ENCODE results near the gene ZNF536.

DNA sequence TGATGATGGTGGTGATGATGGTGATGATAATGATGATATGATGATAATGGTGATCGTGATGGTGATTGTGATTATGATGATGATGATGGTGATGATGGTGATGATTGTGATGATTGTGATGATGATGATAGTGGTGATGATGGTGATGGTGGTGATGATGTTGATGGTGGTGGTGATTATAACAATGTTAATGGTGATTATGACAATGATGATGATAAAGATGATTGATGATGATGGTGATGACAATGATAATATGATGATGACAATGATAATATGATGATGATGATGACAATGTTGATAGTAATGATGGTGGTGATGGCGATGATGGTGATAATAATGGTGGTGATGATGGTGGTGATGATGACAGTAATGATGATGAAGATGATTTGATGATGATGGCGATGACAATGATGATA lies 34.1 kb upstream of the ZNF536 start:
- TF ChIP-seq, protein P1, sequence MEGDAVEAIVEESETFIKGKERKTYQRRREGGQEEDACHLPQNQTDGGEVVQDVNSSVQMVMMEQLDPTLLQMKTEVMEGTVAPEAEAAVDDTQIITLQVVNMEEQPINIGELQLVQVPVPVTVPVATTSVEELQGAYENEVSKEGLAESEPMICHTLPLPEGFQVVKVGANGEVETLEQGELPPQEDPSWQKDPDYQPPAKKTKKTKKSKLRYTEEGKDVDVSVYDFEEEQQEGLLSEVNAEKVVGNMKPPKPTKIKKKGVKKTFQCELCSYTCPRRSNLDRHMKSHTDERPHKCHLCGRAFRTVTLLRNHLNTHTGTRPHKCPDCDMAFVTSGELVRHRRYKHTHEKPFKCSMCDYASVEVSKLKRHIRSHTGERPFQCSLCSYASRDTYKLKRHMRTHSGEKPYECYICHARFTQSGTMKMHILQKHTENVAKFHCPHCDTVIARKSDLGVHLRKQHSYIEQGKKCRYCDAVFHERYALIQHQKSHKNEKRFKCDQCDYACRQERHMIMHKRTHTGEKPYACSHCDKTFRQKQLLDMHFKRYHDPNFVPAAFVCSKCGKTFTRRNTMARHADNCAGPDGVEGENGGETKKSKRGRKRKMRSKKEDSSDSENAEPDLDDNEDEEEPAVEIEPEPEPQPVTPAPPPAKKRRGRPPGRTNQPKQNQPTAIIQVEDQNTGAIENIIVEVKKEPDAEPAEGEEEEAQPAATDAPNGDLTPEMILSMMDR (conservative IDR thresholded peaks at IDR 0.05; ENCODE audit: low read depth, low read length) = no peak
- no peak for TF ChIP-seq CEBPB (IDR thresholded peaks at IDR 0.05; ENCODE audit: low read depth, low read length)
- TF ChIP-seq POLR2A (IDR thresholded peaks at IDR 0.05; ENCODE audit: low read depth, low read length) = no peak
- no peak for TF ChIP-seq RFX5 (IDR thresholded peaks at IDR 0.05; ENCODE audit: low read depth, low read length)

Measured in IMR-90 (cell line).